HG03571 (cell line): ENCODE data around the gene COL4A4.

Experiments used
- ATAC-seq: cut with Tn5 transposase; IDR thresholded peaks from one replicate; pipeline ENCODE4 v1.9.1; 2021; ENCODE audit not compliant: unreplicated experiment

Gene COL4A4

GRCh38 chr2:227033471-227034148, 130.4 kb downstream of the COL4A4 start:
- peak; percentile 78 for ATAC-seq

GRCh38 chr2:227031379-227031778, 132.6 kb downstream of the COL4A4 start:
- ATAC-seq: no peak

GRCh38 chr2:227030789-227031188, 133.2 kb downstream of the COL4A4 start:
- no peak for ATAC-seq

- ATAC-seq: no peak
These were observed 134.4 kb downstream of the COL4A4 start for GRCh38 chr2:227029426-227030105.

- no peak for ATAC-seq
These were observed 138.5 kb downstream of the COL4A4 start for GRCh38 chr2:227025510-227025909.

GRCh38 chr2:227022608-227023007, 141.4 kb downstream of the COL4A4 start:
- no peak for ATAC-seq

GRCh38 chr2:227020416-227020815, 143.6 kb downstream of the COL4A4 start:
- no peak for ATAC-seq

GRCh38 chr2:227016894-227017293, 147.1 kb downstream of the COL4A4 start:
- no peak for ATAC-seq

GRCh38 chr2:227013881-227014280, 150.1 kb downstream of the COL4A4 start:
- no peak for ATAC-seq

GRCh38 chr2:227013330-227013729, 150.7 kb downstream of the COL4A4 start:
- no peak for ATAC-seq

- no peak for ATAC-seq
These were observed 153.6 kb downstream of the COL4A4 start for GRCh38 chr2:227010433-227010832.

- no peak for ATAC-seq
These were observed 156.1 kb downstream of the COL4A4 start for GRCh38 chr2:227007940-227008339.

- ATAC-seq: no peak
These were observed 156.9 kb downstream of the COL4A4 start for GRCh38 chr2:227007148-227007547.

- no peak for ATAC-seq
These were observed 157.7 kb downstream of the COL4A4 start for GRCh38 chr2:227006189-227006897.

- no peak for ATAC-seq
These were observed 159.5 kb downstream of the COL4A4 start for GRCh38 chr2:227004482-227004881.

GRCh38 chr2:227000123-227000522, 163.9 kb downstream of the COL4A4 start:
- ATAC-seq: no peak

- ATAC-seq: no peak
These were observed 164.3 kb downstream of the COL4A4 start for GRCh38 chr2:226999661-227000060.

GRCh38 chr2:226995625-226996041, 168.4 kb downstream of the COL4A4 start:
- ATAC-seq: no peak

- ATAC-seq: no peak
These were observed 169.2 kb downstream of the COL4A4 start for GRCh38 chr2:226994775-226995174.

- ATAC-seq: no peak
These were observed 170.8 kb downstream of the COL4A4 start for GRCh38 chr2:226993171-226993570.

GRCh38 chr2:226991663-226992062, 172.3 kb downstream of the COL4A4 start:
- no peak for ATAC-seq

GRCh38 chr2:226985583-226985946, 178.4 kb downstream of the COL4A4 start:
- ATAC-seq: no peak
